HG03045 (cell line): Measurements from ENCODE around the gene MACROH2A2.
"Not testable (repeated sequence)": the region's sequence is repeated elsewhere in the genome, so short reads cannot be mapped to it uniquely, and the experiment has no call there.

ENCODE experiments used
- ATAC-seq: cut with Tn5 transposase; IDR thresholded peaks from one replicate; pipeline ENCODE4 v1.9.1; 2021; ENCODE audit warnings: mild to moderate bottlenecking, moderate library complexity; ENCODE audit not compliant: unreplicated experiment

The MACROH2A2 gene

GRCh38 chr10:70147259-70147625 lies 94.6 kb downstream of the MACROH2A2 start:
- no peak for ATAC-seq

- ATAC-seq = no peak
These were observed 95.9 kb downstream of the MACROH2A2 start for GRCh38 chr10:70148516-70148915.

- no peak for ATAC-seq
These were observed 102.7 kb downstream of the MACROH2A2 start for GRCh38 chr10:70155255-70155838.

GRCh38 chr10:70158113-70158512 lies 105.5 kb downstream of the MACROH2A2 start:
- no peak for ATAC-seq

DNA sequence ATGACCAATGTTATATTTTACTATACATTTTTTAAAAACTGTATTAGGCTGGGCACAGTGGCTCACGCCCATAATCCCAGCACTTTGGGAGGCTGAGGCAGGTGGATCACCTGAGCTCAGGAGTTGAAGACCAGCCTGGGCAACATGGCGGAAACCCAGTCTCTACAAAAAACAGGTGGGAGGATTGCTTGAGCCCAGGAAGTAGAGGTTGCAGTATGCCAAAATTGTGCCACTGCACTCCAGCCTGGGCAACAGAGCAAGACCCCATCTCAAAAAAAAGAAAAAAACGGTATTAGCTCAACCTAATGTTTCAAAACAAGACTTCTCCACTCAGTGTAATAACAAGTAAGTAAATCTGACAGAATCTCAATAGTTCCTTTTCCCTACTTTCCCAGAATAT lies 106.7 kb downstream of the MACROH2A2 start:
- ATAC-seq = not testable (repeated sequence)

- ATAC-seq = no peak
These were observed 108.2 kb downstream of the MACROH2A2 start for GRCh38 chr10:70160798-70161197.
